T-helper 2 cell treated with Interferon-gamma antibody and Interleukin-4, amounts not matched to agents 5 μg/mL and 100 μg/mL, for 36 hours (primary cell): ENCODE measurements around the gene MSX2.

ENCODE experiments used
- DNase-seq: peaks from one replicate; pipeline ENCODE4 v3.0.0; 2021; ENCODE audit warnings: low spot score
- H3K27ac Mint-ChIP-seq: one replicate; pipeline ENCODE4 v1.8.0; 2021; ENCODE audit warnings: mild to moderate bottlenecking, mixed read lengths
- H3K27me3 Mint-ChIP-seq: one replicate; pipeline ENCODE4 v1.8.0; 2021; ENCODE audit warnings: low read depth, mixed read lengths
- H3K36me3 Mint-ChIP-seq: one replicate; pipeline ENCODE4 v1.8.0; 2021; ENCODE audit warnings: low read depth, mixed read lengths
- H3K4me1 Mint-ChIP-seq: one replicate; pipeline ENCODE4 v1.8.0; 2021; ENCODE audit warnings: low read depth, mixed read lengths
- H3K4me3 Mint-ChIP-seq: one replicate; pipeline ENCODE4 v1.8.0; 2022; ENCODE audit warnings: mild to moderate bottlenecking, moderate library complexity, mixed read lengths
- H3K9me3 Mint-ChIP-seq: one replicate; pipeline ENCODE4 v1.8.0; 2021; ENCODE audit warnings: mixed read lengths

Gene MSX2

GRCh38 chr5:174723315-174723978, 935 bp upstream of the MSX2 start:
- Mint-ChIP-seq H3K27me3 (peaks cover 89% of the 10 kb centered on the region), H3K4me1 (peaks cover 3% of the 10 kb centered on the region), H3K9me3 (no peaks in the 10 kb centered on the region), H3K27ac (peak overlapping the region; percentile 76), H3K4me3 (no peak overlapping the region), H3K36me3 (no peaks in the 10 kb centered on the region)
- DNase-seq, result no peak

GRCh38 chr5:174723979-174724483, 351 bp upstream of the MSX2 start:
- Mint-ChIP-seq H3K36me3 (no peaks in the 10 kb centered on the region), H3K9me3 (no peaks in the 10 kb centered on the region), H3K27ac (peak overlapping the region; percentile 76), H3K27me3 (peaks cover 89% of the 10 kb centered on the region), H3K4me1 (peaks cover 3% of the 10 kb centered on the region), H3K4me3 (peak overlapping the region; percentile 42)
- no peak for DNase-seq

GRCh38 chr5:174725261-174725990, 1.0 kb downstream of the MSX2 start:
- Mint-ChIP-seq H3K9me3 (no peaks in the 10 kb centered on the region), H3K27ac (no peak overlapping the region), H3K4me3 (no peak overlapping the region), H3K36me3 (no peaks in the 10 kb centered on the region), H3K4me1 (peaks cover 3% of the 10 kb centered on the region), H3K27me3 (peaks cover 85% of the 10 kb centered on the region)
- DNase-seq, result no peak

GRCh38 chr5:174725991-174726601, 1.7 kb downstream of the MSX2 start:
- Mint-ChIP-seq H3K36me3 (no peaks in the 10 kb centered on the region), H3K27ac (no peak overlapping the region), H3K4me3 (no peak overlapping the region), H3K4me1 (peaks cover 3% of the 10 kb centered on the region), H3K27me3 (peaks cover 88% of the 10 kb centered on the region), H3K9me3 (no peaks in the 10 kb centered on the region)
- DNase-seq, result no peak

- Mint-ChIP-seq H3K9me3 (no peaks in the 10 kb centered on the region), H3K36me3 (no peaks in the 10 kb centered on the region), H3K27me3 (peaks cover 87% of the 10 kb centered on the region), H3K4me1 (peaks cover 3% of the 10 kb centered on the region), H3K27ac (no peak overlapping the region), H3K4me3 (no peak overlapping the region)
- no peak for DNase-seq
Measured at GRCh38 chr5:174726916-174727793, 2.8 kb downstream of the MSX2 start.

- H3K4me3 Mint-ChIP-seq, result no peak overlapping the region
- H3K27me3 Mint-ChIP-seq, result peaks cover 87% of the 10 kb centered on the region
- H3K9me3 Mint-ChIP-seq, result no peaks in the 10 kb centered on the region
- peaks cover 3% of the 10 kb centered on the region for H3K4me1 Mint-ChIP-seq
- no peak overlapping the region for H3K27ac Mint-ChIP-seq
- H3K36me3 Mint-ChIP-seq, result no peaks in the 10 kb centered on the region
- DNase-seq, result no peak
Measured at GRCh38 chr5:174727794-174728680, 3.7 kb downstream of the MSX2 start.

- Mint-ChIP-seq H3K27ac (no peak overlapping the region), H3K9me3 (no peaks in the 10 kb centered on the region), H3K4me3 (no peak overlapping the region), H3K36me3 (no peaks in the 10 kb centered on the region), H3K27me3 (peaks cover 87% of the 10 kb centered on the region), H3K4me1 (no peaks in the 10 kb centered on the region)
- no peak for DNase-seq
Measured at GRCh38 chr5:174729075-174729680, 4.8 kb downstream of the MSX2 start.

GRCh38 chr5:174731214-174732035, 7.0 kb downstream of the MSX2 start:
- H3K27ac Mint-ChIP-seq, result no peak overlapping the region
- no peaks in the 10 kb centered on the region for H3K4me1 Mint-ChIP-seq
- H3K9me3 Mint-ChIP-seq, result no peaks in the 10 kb centered on the region
- H3K27me3 Mint-ChIP-seq, result peaks cover 89% of the 10 kb centered on the region
- H3K4me3 Mint-ChIP-seq, result no peak overlapping the region
- H3K36me3 Mint-ChIP-seq, result no peaks in the 10 kb centered on the region
- no peak for DNase-seq

GRCh38 chr5:174732036-174733020, 7.9 kb downstream of the MSX2 start:
- H3K36me3 Mint-ChIP-seq, result no peaks in the 10 kb centered on the region
- H3K27me3 Mint-ChIP-seq, result peaks cover 90% of the 10 kb centered on the region
- H3K9me3 Mint-ChIP-seq, result no peaks in the 10 kb centered on the region
- H3K4me1 Mint-ChIP-seq, result no peaks in the 10 kb centered on the region
- no peak for DNase-seq
- H3K4me3 Mint-ChIP-seq, result no peak overlapping the region
- no peak overlapping the region for H3K27ac Mint-ChIP-seq

GRCh38 chr5:174733091-174733690, 8.8 kb downstream of the MSX2 start:
- H3K9me3 Mint-ChIP-seq, result no peaks in the 10 kb centered on the region

GRCh38 chr5:174733836-174734235, 9.5 kb downstream of the MSX2 start:
- no peak for DNase-seq
- Mint-ChIP-seq H3K4me3 (no peak overlapping the region), H3K27me3 (peaks cover 78% of the 10 kb centered on the region), H3K9me3 (no peaks in the 10 kb centered on the region), H3K4me1 (no peaks in the 10 kb centered on the region), H3K27ac (no peak overlapping the region), H3K36me3 (no peaks in the 10 kb centered on the region)

More at GRCh38 chr5:174733091-174733690, 8.8 kb downstream of the MSX2 start:
- no peak for DNase-seq
- Mint-ChIP-seq H3K27me3 (peaks cover 83% of the 10 kb centered on the region), H3K4me3 (no peak overlapping the region), H3K36me3 (no peaks in the 10 kb centered on the region), H3K27ac (no peak overlapping the region), H3K4me1 (no peaks in the 10 kb centered on the region)
